SJSA1 (cell line): Measurements from ENCODE around the gene RPL15. TPM values are rescaled to one million over a fixed set of nuclear protein-coding genes. Genes with fewer than 3 reads are reported as not detected.
"Not testable (repeated sequence)": the region's sequence is repeated elsewhere in the genome, so short reads cannot be mapped to it uniquely, and the experiment has no call there.

Source experiments
- DNase-seq, 2 experiments: peaks; one replicate each; pipeline ENCODE4 v3.0.0-alpha.2; 2015 to 2020; ENCODE audit warnings: low spot score in 2 of 2, low read depth in 1 of 2
- H3K27ac ChIP-seq: fragments of 250-450 bp; sonication (Bioruptor Pico); 2 replicates; pipeline ENCODE4 v1.5.1; 2020; ENCODE audit warnings: mild to moderate bottlenecking, moderate library complexity
- H3K27me3 ChIP-seq: fragments of 250-450 bp; sonication (Bioruptor Pico); replicated peaks from 2 replicates; pipeline ENCODE4 v1.5.1; 2020; ENCODE audit warnings: mild to moderate bottlenecking, moderate library complexity
- H3K36me3 ChIP-seq: fragments of 250-450 bp; sonication (Bioruptor Pico); 2 replicates; pipeline ENCODE4 v1.5.1; 2020; ENCODE audit warnings: mild to moderate bottlenecking
- H3K4me1 ChIP-seq: fragments of 250-450 bp; sonication (Bioruptor Pico); replicated peaks from 2 replicates; pipeline ENCODE4 v1.6.1; 2021; ENCODE audit warnings: mild to moderate bottlenecking
- H3K4me3 ChIP-seq: fragments of 250-450 bp; sonication (Bioruptor Pico); 2 replicates; pipeline ENCODE4 v1.5.1; 2020; ENCODE audit warnings: mild to moderate bottlenecking
- H3K9me3 ChIP-seq: fragments of 250-450 bp; sonication (Bioruptor Pico); replicated peaks from 2 replicates; pipeline ENCODE4 v1.5.1; 2020; ENCODE audit warnings: mild to moderate bottlenecking
- total RNA-seq: library from RNA; depleted of rRNA; stranded (reverse); fragments of >200 nt; shearing (Covaris generic); gene quantifications from 2 replicates; pipeline ENCODE4 v1.2.3, GENCODE V29; 2014

The RPL15 gene
- total RNA-seq, 1 experiment from 2014 or later: 1,877 TPM

DNA sequence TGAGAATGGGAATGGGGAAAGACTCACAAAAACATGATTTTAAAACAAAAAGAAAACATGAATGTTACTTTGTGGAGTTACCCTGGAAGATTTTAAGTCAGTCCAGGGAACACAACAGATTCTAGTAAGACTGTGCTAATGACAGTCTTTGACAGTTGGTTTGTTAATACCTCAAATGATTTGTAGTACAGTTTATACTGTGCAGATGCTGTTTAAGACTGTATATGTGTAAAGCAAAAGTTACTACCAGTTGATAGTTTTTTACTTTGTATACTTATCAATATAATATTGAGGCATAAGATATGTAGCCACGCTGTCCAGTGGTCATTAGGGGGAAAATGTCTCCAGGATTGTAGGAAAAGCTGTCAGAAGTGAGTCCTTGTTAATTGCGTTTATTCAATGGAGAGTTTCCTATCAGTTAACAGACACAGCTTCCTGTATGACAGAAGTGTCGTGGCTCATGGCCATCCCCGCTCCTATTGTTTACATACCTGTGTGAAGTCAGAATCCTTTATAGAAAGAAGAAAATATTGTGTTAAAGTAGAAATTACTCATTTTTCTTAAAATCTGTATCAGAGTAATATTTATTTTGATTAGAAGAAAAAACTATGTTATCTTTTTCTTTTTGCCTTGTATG, 36.1 kb upstream of the RPL15 start:
- Histone ChIP-seq H3K4me3 (no peak overlapping the region), H3K27ac (no peak overlapping the region), H3K4me1 (peaks cover 9% of the 10 kb centered on the region), H3K36me3 (peaks cover 5% of the 10 kb centered on the region; the same call in 1 of the 2 replicates), H3K9me3 (no peaks in the 10 kb centered on the region), H3K27me3 (no peaks in the 10 kb centered on the region)
- no peak for DNase-seq

GRCh38 chr3:23881993-23882392, 34.9 kb upstream of the RPL15 start:
- H3K4me3 ChIP-seq, H3K36me3 ChIP-seq, H3K27ac ChIP-seq, H3K4me1 ChIP-seq, H3K9me3 ChIP-seq, DNase-seq, H3K27me3 ChIP-seq: not testable (repeated sequence)

GRCh38 chr3:23882487-23882918, 34.4 kb upstream of the RPL15 start:
- DNase-seq: no peak
- no peak overlapping the region for H3K27ac ChIP-seq
- H3K27me3 ChIP-seq: no peaks in the 10 kb centered on the region
- peaks cover 2% of the 10 kb centered on the region for H3K4me1 ChIP-seq
- peaks cover 7% of the 10 kb centered on the region; the same call in 1 of the 2 replicates for H3K36me3 ChIP-seq
- no peak overlapping the region for H3K4me3 ChIP-seq
- no peaks in the 10 kb centered on the region for H3K9me3 ChIP-seq

GRCh38 chr3:23884481-23884880, 32.5 kb upstream of the RPL15 start:
- peaks cover 19% of the 10 kb centered on the region for H3K36me3 ChIP-seq
- H3K27me3 ChIP-seq: no peaks in the 10 kb centered on the region
- DNase-seq: no peak
- no peaks in the 10 kb centered on the region for H3K4me1 ChIP-seq
- H3K27ac ChIP-seq: no peak overlapping the region
- no peaks in the 10 kb centered on the region for H3K9me3 ChIP-seq
- no peak overlapping the region for H3K4me3 ChIP-seq

DNA sequence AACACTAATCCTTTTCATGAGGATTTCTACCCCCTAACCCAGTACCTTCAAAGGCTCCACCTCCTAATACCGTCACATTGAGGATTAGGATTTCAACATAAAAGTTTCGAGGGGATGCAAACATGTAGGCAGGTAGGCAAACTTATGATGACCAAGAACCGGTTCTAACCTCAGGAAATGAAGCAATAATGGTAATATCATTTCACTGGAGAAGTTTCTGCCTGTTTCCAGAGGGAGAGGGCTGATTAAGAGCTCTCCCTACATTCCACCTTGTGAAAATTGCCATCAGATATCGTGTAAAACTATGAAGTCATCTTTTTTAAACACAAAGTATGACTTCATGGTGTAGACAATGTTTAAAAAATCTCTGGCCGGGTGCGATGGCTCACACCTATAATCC, 31.7 kb upstream of the RPL15 start:
- no peak for DNase-seq
- Histone ChIP-seq H3K4me3 (no peak overlapping the region), H3K4me1 (no peaks in the 10 kb centered on the region), H3K36me3 (peaks cover 19% of the 10 kb centered on the region), H3K27me3 (no peaks in the 10 kb centered on the region), H3K9me3 (no peaks in the 10 kb centered on the region), H3K27ac (no peak overlapping the region)

DNA sequence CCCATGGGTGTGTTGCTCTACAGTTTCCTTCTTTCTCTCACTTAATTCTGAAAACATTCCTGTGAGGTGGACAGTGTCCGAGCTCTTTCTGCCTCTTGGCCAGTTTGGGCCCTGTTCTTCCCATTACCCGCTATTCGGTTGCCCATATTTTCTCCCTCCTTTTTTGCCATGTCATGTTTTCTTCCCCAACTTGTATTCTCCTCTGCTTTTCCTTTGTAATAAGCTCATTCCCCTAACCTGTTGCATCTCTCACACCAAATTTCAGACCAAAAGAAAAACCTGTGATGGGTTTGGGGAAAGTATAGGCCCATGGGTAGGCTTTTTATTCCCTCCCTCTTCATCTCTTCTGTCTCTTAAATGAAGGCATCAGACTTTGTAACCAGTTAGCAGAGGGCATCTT, 30.6 kb upstream of the RPL15 start:
- Histone ChIP-seq H3K4me1 (no peaks in the 10 kb centered on the region), H3K4me3 (no peak overlapping the region), H3K27me3 (no peaks in the 10 kb centered on the region), H3K36me3 (peaks cover 26% of the 10 kb centered on the region), H3K27ac (no peak overlapping the region), H3K9me3 (no peaks in the 10 kb centered on the region)
- DNase-seq: no peak

DNA sequence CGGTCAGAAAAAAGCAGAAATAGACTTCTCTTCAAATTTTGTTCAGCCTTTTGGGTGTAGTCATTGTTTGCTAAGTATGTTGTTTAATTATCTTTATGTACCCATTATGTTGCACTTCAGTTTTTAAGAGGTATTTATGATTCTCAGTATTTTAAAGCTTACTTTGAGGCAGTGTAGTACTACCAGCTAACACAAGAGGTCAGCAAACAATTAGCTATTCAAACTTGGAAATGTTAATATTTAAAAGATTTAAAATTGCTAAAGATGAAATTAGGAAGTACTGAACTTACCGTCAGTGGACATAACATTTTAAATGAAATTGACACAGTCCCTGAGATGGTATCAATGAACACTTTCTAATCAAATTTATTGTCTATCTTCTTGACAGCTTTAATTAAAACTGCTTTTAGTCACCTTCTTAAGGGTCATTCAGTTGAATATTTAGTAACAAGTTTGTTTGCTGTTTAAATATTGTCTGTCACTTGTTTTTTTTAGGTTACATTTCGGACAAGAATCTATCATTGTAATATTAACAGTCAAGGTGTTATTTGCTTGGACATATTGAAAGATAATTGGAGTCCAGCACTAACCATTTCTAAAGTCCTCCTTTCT, 28.2 kb upstream of the RPL15 start:
- no peaks in the 10 kb centered on the region for H3K4me1 ChIP-seq
- H3K27ac ChIP-seq: no peak overlapping the region
- no peaks in the 10 kb centered on the region for H3K27me3 ChIP-seq
- DNase-seq: peak in 1 of 2 experiments; percentile 25
- H3K9me3 ChIP-seq: no peaks in the 10 kb centered on the region
- H3K4me3 ChIP-seq: no peak overlapping the region
- H3K36me3 ChIP-seq: peaks cover 28% of the 10 kb centered on the region

DNA sequence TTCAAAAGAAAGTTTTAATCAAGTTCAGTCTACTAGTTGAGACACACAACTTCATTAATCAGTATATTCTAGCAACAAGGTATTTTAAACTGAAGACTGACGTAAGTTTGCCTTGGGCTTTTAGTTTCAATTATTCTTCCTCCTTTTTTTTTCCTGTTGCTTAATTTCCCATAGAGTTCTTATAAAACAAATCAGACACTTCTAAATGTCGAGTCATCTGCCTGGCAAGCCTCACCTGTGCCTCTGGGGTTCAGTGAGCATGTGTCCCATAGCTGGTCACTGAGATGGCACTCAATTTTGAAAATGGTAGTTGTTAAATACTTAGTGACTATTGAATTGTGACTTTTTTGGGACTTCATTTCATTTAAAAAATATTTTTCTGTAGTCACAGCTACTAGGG, 27.5 kb upstream of the RPL15 start:
- Histone ChIP-seq H3K27ac (no peak overlapping the region), H3K27me3 (no peaks in the 10 kb centered on the region), H3K4me3 (no peak overlapping the region), H3K36me3 (peaks cover 32% of the 10 kb centered on the region), H3K4me1 (no peaks in the 10 kb centered on the region), H3K9me3 (no peaks in the 10 kb centered on the region)
- DNase-seq: no peak

DNA sequence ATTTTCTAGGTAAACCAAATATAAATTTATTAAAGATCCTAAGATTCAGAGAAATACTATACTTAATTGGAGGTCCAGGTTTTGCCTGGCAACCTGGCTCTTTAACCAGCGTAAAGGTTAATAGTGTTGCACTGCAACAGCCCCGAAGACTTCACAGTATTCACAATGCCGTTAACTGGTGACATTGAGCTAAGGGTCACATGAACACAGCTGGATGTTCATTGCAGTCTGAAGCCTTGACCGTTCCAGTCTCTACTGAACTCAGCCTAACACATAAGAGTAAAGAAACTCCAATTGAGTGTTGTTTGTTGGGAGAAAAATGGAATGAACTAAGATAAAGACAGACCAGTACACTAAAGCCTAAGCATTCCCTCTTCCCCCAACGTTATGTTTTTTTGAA, 27.0 kb upstream of the RPL15 start:
- Histone ChIP-seq H3K4me3 (no peak overlapping the region), H3K4me1 (no peaks in the 10 kb centered on the region), H3K36me3 (peaks cover 36% of the 10 kb centered on the region), H3K9me3 (no peaks in the 10 kb centered on the region), H3K27ac (no peak overlapping the region), H3K27me3 (no peaks in the 10 kb centered on the region)
- DNase-seq: no peak

- Histone ChIP-seq H3K4me3 (no peak overlapping the region), H3K9me3 (no peaks in the 10 kb centered on the region), H3K27me3 (no peaks in the 10 kb centered on the region), H3K27ac (no peak overlapping the region), H3K36me3 (peaks cover 38% of the 10 kb centered on the region), H3K4me1 (no peaks in the 10 kb centered on the region)
- no peak for DNase-seq
Measured at GRCh38 chr3:23894254-23895061, 22.5 kb upstream of the RPL15 start.

DNA sequence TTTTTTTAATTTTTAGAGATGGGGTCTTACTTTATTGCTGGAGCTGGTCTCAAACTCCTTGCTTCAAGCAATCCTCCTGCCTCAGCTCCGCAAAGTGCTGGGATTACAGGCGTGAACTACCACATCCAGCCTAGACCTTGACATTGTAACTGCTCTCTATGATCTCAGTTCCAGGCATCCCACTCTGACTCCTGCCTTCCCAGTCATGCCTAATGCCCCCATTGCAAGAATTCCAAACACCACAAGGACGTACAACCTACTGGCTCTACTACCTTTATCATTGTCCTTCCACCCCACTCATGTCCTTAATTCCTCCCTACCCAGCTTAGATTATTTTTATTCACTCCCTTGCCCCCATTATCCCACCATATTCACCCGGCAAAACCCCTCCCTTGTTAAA, 21.8 kb upstream of the RPL15 start:
- H3K4me3 ChIP-seq: no peak overlapping the region
- no peak for DNase-seq
- no peaks in the 10 kb centered on the region for H3K27me3 ChIP-seq
- H3K9me3 ChIP-seq: no peaks in the 10 kb centered on the region
- H3K36me3 ChIP-seq: peaks cover 46% of the 10 kb centered on the region
- no peak overlapping the region for H3K27ac ChIP-seq
- no peaks in the 10 kb centered on the region for H3K4me1 ChIP-seq

- H3K4me3 ChIP-seq: no peak overlapping the region
- no peak for DNase-seq
- H3K27me3 ChIP-seq: no peaks in the 10 kb centered on the region
- no peaks in the 10 kb centered on the region for H3K4me1 ChIP-seq
- H3K9me3 ChIP-seq: no peaks in the 10 kb centered on the region
- no peak overlapping the region for H3K27ac ChIP-seq
- H3K36me3 ChIP-seq: peaks cover 27% of the 10 kb centered on the region
Measured at GRCh38 chr3:23900744-23901143, 16.2 kb upstream of the RPL15 start.

GRCh38 chr3:23904545-23904944, 12.4 kb upstream of the RPL15 start:
- Histone ChIP-seq H3K27ac (no peak overlapping the region), H3K9me3 (no peaks in the 10 kb centered on the region), H3K36me3 (peaks cover 13% of the 10 kb centered on the region), H3K27me3 (no peaks in the 10 kb centered on the region), H3K4me3 (no peak overlapping the region), H3K4me1 (no peaks in the 10 kb centered on the region)
- DNase-seq: no peak

- Histone ChIP-seq H3K27ac (no peak overlapping the region), H3K27me3 (no peaks in the 10 kb centered on the region), H3K4me3 (no peak overlapping the region), H3K36me3 (peaks cover 15% of the 10 kb centered on the region), H3K9me3 (no peaks in the 10 kb centered on the region), H3K4me1 (no peaks in the 10 kb centered on the region)
- DNase-seq: no peak
Measured at GRCh38 chr3:23909341-23909740, 7.6 kb upstream of the RPL15 start.
